ENCODE data around the gene S100B.
"Not testable (repeated sequence)": the region's sequence is repeated elsewhere in the genome, so short reads cannot be mapped to it uniquely, and the experiment has no call there.

Gene S100B

GRCh38 chr21:46600978-46601377 lies 3.9 kb downstream of the S100B start:
- no peak for DNase-seq (ENCODE audit: low read depth)

- no peak for DNase-seq (ENCODE audit: low read depth)
Measured at GRCh38 chr21:46600305-46600704, 4.6 kb downstream of the S100B start.

GRCh38 chr21:46598581-46599572 lies 6.0 kb downstream of the S100B start:
- DNase-seq (ENCODE audit: low read depth), result no peak

GRCh38 chr21:46597896-46598343 lies 7.0 kb downstream of the S100B start:
- DNase-seq (ENCODE audit: low read depth), result no peak

GRCh38 chr21:46597031-46597430 lies 7.9 kb downstream of the S100B start:
- no peak for DNase-seq (ENCODE audit: low read depth)

- DNase-seq (ENCODE audit: low read depth), result no peak
Measured at GRCh38 chr21:46596201-46596600, 8.7 kb downstream of the S100B start.

GRCh38 chr21:46594276-46594675 lies 10.6 kb downstream of the S100B start:
- no peak for DNase-seq (ENCODE audit: low read depth)

GRCh38 chr21:46585191-46585953 lies 19.5 kb downstream of the S100B start:
- no peak for DNase-seq (ENCODE audit: low read depth)

- no peak for DNase-seq (ENCODE audit: low read depth)
Measured at GRCh38 chr21:46581780-46582307, 23.0 kb downstream of the S100B start.

GRCh38 chr21:46579394-46579793 lies 25.5 kb downstream of the S100B start:
- DNase-seq (ENCODE audit: low read depth), result not testable (repeated sequence)

- DNase-seq (ENCODE audit: low read depth), result not testable (repeated sequence)
Measured at GRCh38 chr21:46577786-46578185, 27.1 kb downstream of the S100B start.

- no peak for DNase-seq (ENCODE audit: low read depth)
Measured at GRCh38 chr21:46572850-46573249, 32.0 kb downstream of the S100B start.

GRCh38 chr21:46570631-46571030 lies 34.3 kb downstream of the S100B start:
- no peak for DNase-seq (ENCODE audit: low read depth)

- no peak for DNase-seq (ENCODE audit: low read depth)
Measured at GRCh38 chr21:46570119-46570518, 34.8 kb downstream of the S100B start.

GRCh38 chr21:46569081-46569480 lies 35.8 kb downstream of the S100B start:
- no peak for DNase-seq (ENCODE audit: low read depth)

GRCh38 chr21:46568562-46568961 lies 36.3 kb downstream of the S100B start:
- no peak for DNase-seq (ENCODE audit: low read depth)

- no peak for DNase-seq (ENCODE audit: low read depth)
Measured at GRCh38 chr21:46567348-46567747, 37.5 kb downstream of the S100B start.

- DNase-seq (ENCODE audit: low read depth), result no peak
Measured at GRCh38 chr21:46564391-46564790, 40.5 kb downstream of the S100B start.

- no peak for DNase-seq (ENCODE audit: low read depth)
Measured at GRCh38 chr21:46562964-46563607, 41.8 kb downstream of the S100B start.

- DNase-seq (ENCODE audit: low read depth), result no peak
Measured at GRCh38 chr21:46562472-46562871, 42.4 kb downstream of the S100B start.

- DNase-seq (ENCODE audit: low read depth), result no peak
Measured at GRCh38 chr21:46561445-46562090, 43.3 kb downstream of the S100B start.
